ENCODE results near the gene ADGRA1.
"Not testable (repeated sequence)": the region's sequence is repeated elsewhere in the genome, so short reads cannot be mapped to it uniquely, and the experiment has no call there.

DNA sequence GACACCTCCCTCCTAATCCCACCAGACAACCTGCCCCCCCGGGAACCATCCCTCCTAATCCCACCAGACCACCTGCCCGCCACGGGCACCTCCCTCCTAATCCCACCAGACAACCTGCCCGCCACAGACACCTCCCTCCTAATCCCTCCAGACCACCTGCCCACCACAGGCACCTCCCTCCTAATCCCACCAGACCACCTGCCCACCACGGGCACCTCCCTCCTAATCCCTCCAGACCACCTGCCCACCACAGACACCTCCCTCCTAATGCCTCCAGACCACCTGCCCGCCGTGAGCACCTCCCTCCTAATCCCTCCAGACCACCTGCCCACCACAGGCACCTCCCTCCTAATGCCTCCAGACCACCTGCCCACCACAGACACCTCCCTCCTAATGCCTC lies 23.9 kb downstream of the ADGRA1 start:
- TF ChIP-seq, protein P1, sequence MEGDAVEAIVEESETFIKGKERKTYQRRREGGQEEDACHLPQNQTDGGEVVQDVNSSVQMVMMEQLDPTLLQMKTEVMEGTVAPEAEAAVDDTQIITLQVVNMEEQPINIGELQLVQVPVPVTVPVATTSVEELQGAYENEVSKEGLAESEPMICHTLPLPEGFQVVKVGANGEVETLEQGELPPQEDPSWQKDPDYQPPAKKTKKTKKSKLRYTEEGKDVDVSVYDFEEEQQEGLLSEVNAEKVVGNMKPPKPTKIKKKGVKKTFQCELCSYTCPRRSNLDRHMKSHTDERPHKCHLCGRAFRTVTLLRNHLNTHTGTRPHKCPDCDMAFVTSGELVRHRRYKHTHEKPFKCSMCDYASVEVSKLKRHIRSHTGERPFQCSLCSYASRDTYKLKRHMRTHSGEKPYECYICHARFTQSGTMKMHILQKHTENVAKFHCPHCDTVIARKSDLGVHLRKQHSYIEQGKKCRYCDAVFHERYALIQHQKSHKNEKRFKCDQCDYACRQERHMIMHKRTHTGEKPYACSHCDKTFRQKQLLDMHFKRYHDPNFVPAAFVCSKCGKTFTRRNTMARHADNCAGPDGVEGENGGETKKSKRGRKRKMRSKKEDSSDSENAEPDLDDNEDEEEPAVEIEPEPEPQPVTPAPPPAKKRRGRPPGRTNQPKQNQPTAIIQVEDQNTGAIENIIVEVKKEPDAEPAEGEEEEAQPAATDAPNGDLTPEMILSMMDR (conservative IDR thresholded peaks at IDR 0.05; ENCODE audit: low read length): not testable (repeated sequence)
- TF ChIP-seq EZH2phosphoT487 (IDR thresholded peaks at IDR 0.05; ENCODE audit: borderline replicate concordance, low read depth, low read length): not testable (repeated sequence)
